ENCODE results near the gene SUFU. TPM values are rescaled to one million over a fixed set of nuclear protein-coding genes. Genes with fewer than 3 reads are reported as not detected.
A peak's percentile ranks its signal among the peaks of the same experiment; 100 is the strongest.

The SUFU gene
- total RNA-seq, 2 experiments from 2014 or later: 8.5 to 8.8 TPM

- ATAC-seq: peak; percentile 60
- ChIA-PET POLR2A (interaction anchor here (0.8 to 1.3 kb wide), 3 partner anchors 9 to 26 kb away, joined by 3 to 4 read pairs (median 3); no protein-coding TSS in a partner anchor), CTCF (interaction anchor here (1.0 to 1.5 kb wide), 4 partner anchors 13 to 82 kb away, joined by 3 to 4 read pairs (median 4); partner anchors contain the start of genes ARL3 and SFXN2)
- H3K27ac Mint-ChIP-seq: peak overlapping the region; percentile 89
- no peaks in the 10 kb centered on the region for H3K27me3 Mint-ChIP-seq
- H3K4me1 Mint-ChIP-seq (ENCODE audit: low read depth): peaks cover 43% of the 10 kb centered on the region
- intact Hi-C loops (cut with micrococcal nuclease): no loop called here
- DNase-seq: peak; percentile 57
- no peaks in the 10 kb centered on the region for H3K36me3 Mint-ChIP-seq (ENCODE audit: low read depth)
- no peaks in the 10 kb centered on the region for H3K9me3 Mint-ChIP-seq
- TF ChIP-seq, protein P1, sequence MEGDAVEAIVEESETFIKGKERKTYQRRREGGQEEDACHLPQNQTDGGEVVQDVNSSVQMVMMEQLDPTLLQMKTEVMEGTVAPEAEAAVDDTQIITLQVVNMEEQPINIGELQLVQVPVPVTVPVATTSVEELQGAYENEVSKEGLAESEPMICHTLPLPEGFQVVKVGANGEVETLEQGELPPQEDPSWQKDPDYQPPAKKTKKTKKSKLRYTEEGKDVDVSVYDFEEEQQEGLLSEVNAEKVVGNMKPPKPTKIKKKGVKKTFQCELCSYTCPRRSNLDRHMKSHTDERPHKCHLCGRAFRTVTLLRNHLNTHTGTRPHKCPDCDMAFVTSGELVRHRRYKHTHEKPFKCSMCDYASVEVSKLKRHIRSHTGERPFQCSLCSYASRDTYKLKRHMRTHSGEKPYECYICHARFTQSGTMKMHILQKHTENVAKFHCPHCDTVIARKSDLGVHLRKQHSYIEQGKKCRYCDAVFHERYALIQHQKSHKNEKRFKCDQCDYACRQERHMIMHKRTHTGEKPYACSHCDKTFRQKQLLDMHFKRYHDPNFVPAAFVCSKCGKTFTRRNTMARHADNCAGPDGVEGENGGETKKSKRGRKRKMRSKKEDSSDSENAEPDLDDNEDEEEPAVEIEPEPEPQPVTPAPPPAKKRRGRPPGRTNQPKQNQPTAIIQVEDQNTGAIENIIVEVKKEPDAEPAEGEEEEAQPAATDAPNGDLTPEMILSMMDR (IDR thresholded peaks at IDR 0.05): no peak
- peak overlapping the region; percentile 31 for H3K4me3 Mint-ChIP-seq
These were observed 128.8 kb downstream of the SUFU start for GRCh38 chr10:102632394-102633111.

DNA sequence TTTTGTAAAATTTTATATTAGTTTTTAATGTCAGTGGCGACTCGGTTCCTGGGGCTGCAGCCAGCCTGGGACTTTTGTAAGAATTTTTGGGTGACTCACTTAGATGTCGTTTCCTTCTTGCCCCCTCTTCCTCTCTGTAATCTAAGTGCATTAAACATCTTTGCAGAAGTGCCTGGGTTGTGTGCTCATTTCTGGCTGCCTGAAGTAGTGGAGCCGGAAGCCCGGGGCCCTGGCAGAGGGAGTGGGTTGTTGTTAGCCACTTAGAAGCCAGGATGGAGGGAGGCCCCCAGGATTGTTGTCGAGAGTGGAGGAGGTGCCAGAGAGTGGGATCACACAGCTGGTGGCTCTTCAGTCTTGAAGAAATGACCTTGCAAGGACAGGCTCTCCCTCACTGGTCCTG, 129.5 kb downstream of the SUFU start:
- peak; percentile 82 for ATAC-seq
- Mint-ChIP-seq H3K36me3 (ENCODE audit: low read depth) (no peaks in the 10 kb centered on the region), H3K4me3 (peak overlapping the region; percentile 31), H3K9me3 (no peaks in the 10 kb centered on the region), H3K4me1 (ENCODE audit: low read depth) (peaks cover 43% of the 10 kb centered on the region), H3K27me3 (no peaks in the 10 kb centered on the region), H3K27ac (peak overlapping the region; percentile 89)
- ChIA-PET POLR2A (interaction anchor here (0.6 to 2.3 kb wide), 2 partner anchors 12 to 15 kb away, joined by 3 to 23 read pairs; partner anchors contain the start of gene TRIM8), CTCF (no interaction called here)
- DNase-seq: peak; percentile 79
- intact Hi-C loops (cut with micrococcal nuclease): no loop called here
- TF ChIP-seq, protein P1 (IDR thresholded peaks at IDR 0.05): no peak

- peaks cover 43% of the 10 kb centered on the region for H3K4me1 Mint-ChIP-seq (ENCODE audit: low read depth)
- no peaks in the 10 kb centered on the region for H3K36me3 Mint-ChIP-seq (ENCODE audit: low read depth)
- ChIA-PET POLR2A (interaction anchor here (2.3 kb wide), 1 partner anchor 11 kb away, joined by 23 read pairs; the partner anchor contains the start of gene TRIM8), CTCF (no interaction called here)
- TF ChIP-seq, protein P1 (IDR thresholded peaks at IDR 0.05): no peak
- no peaks in the 10 kb centered on the region for H3K9me3 Mint-ChIP-seq
- ATAC-seq: no peak
- intact Hi-C loops (cut with micrococcal nuclease): no loop called here
- H3K27ac Mint-ChIP-seq: peak overlapping the region; percentile 89
- DNase-seq: no peak
- H3K27me3 Mint-ChIP-seq: no peaks in the 10 kb centered on the region
- H3K4me3 Mint-ChIP-seq: peak overlapping the region; percentile 31
These were observed 130.1 kb downstream of the SUFU start for GRCh38 chr10:102633848-102634247.

DNA sequence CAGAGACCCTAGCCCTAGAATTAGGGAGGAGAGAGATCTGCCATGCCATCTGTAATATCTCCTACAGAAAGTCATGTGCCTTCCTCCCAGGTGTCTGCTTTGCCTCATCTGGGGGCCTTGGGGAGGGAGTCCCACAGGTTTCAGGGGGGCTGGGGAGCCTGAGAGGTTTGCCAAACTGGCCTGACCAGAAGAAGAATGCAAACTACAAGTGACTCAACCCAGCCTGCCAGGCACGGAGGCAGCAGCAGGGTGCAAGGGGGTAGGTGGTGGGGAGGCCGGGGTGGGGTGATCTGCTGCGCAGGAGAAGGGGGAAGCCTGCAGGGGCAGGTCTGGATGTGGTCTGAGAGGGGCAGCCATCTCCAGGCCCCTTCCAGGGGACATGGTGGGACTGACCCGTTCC, 130.9 kb downstream of the SUFU start:
- H3K27me3 Mint-ChIP-seq: no peaks in the 10 kb centered on the region
- peak overlapping the region; percentile 89 for H3K27ac Mint-ChIP-seq
- ATAC-seq (no peak), DNase-seq (no peak)
- H3K9me3 Mint-ChIP-seq: no peaks in the 10 kb centered on the region
- intact Hi-C loops (cut with micrococcal nuclease): no loop called here
- ChIA-PET CTCF (interaction anchor here (1.5 kb wide), 1 partner anchor 10 kb away, joined by 11 read pairs; the partner anchor contains the start of gene TRIM8), POLR2A (interaction anchor here (2.3 kb wide), 1 partner anchor 11 kb away, joined by 23 read pairs; the partner anchor contains the start of gene TRIM8)
- TF ChIP-seq, protein P1 (IDR thresholded peaks at IDR 0.05): no peak
- no peak overlapping the region for H3K4me3 Mint-ChIP-seq
- H3K36me3 Mint-ChIP-seq (ENCODE audit: low read depth): no peaks in the 10 kb centered on the region
- H3K4me1 Mint-ChIP-seq (ENCODE audit: low read depth): peaks cover 43% of the 10 kb centered on the region

DNA sequence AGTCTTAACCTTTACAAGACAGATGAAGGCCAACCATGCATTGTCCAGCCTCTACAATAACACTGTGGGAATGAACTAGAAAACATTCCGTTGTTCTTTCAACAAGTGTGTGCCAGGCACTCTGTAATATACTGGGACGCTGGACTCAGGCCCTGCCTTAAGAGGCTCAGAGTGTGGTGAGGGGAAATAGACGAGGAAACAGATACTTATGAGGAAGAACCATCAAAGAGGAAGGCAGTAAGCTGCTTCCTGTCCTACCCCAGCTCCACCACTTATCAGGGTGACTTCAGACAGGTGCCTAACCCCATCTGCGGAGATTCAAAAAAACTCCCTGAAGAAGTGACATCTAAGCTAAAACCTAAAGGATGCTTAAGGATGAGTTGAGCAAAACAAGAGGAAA, 131.6 kb downstream of the SUFU start:
- ATAC-seq: peak; percentile 29
- CTCF ChIA-PET: interaction anchor here (0.6 to 1.7 kb wide), 4 partner anchors 9 to 133 kb away, joined by 3 to 11 read pairs (median 5); partner anchors contain the start of genes ACTR1A and TRIM8
- POLR2A ChIA-PET: interaction anchor here (2.3 kb wide), 1 partner anchor 10 kb away, joined by 23 read pairs; the partner anchor contains the start of gene TRIM8
- no peak overlapping the region for H3K4me3 Mint-ChIP-seq
- TF ChIP-seq, protein P1 (IDR thresholded peaks at IDR 0.05): peak; percentile 7
- intact Hi-C loops (cut with micrococcal nuclease): no loop called here
- peak overlapping the region; percentile 77 for H3K27ac Mint-ChIP-seq
- H3K9me3 Mint-ChIP-seq: no peaks in the 10 kb centered on the region
- DNase-seq: no peak
- peaks cover 43% of the 10 kb centered on the region for H3K4me1 Mint-ChIP-seq (ENCODE audit: low read depth)
- H3K27me3 Mint-ChIP-seq: no peaks in the 10 kb centered on the region
- H3K36me3 Mint-ChIP-seq (ENCODE audit: low read depth): no peaks in the 10 kb centered on the region

Data from activated CD8-positive, alpha-beta T cell treated with anti-CD3 and anti-CD28 coated beads for 36 hours (primary cell).